Head of caudate nucleus (tissue), 42 donors: ENCODE measurements around the gene RNF126.
A peak's percentile ranks its signal among the peaks of the same experiment; 100 is the strongest.
"Not testable (repeated sequence)": the region's sequence is repeated elsewhere in the genome, so short reads cannot be mapped to it uniquely, and the experiment has no call there.

Source experiments
- DNase-seq, 42 donors: peaks; one replicate each; pipeline versions ENCODE4 v3.0.0 to v3.0.0-alpha.2; 2020 to 2021; ENCODE audit warnings: mixed read lengths in 7 of 42
- intact Hi-C: fragments of 100-400 bp; cut with DNase I; formaldehyde crosslinking; loops from one replicate; pipeline ENCODE4 v1.15.0; 2022

Gene RNF126

GRCh38 chr19:662962-663681, at the start of gene RNF126:
Gene RNF126 (minus strand): TSS chr19:663214. CDS start chr19:663121, 93 bp downstream.
- intact Hi-C loops, result loop anchor here (2.0 to 10.0 kb wide), 3 partner anchors 18 to 262 kb away; partner anchors contain the start of genes ARID3A and PTBP1
- peak; percentile 68 to 96 (median 90) for DNase-seq

GRCh38 chr19:711254-711653, 48.2 kb upstream of the RNF126 start:
- intact Hi-C loops, result no loop called here
- no peak for DNase-seq

DNA sequence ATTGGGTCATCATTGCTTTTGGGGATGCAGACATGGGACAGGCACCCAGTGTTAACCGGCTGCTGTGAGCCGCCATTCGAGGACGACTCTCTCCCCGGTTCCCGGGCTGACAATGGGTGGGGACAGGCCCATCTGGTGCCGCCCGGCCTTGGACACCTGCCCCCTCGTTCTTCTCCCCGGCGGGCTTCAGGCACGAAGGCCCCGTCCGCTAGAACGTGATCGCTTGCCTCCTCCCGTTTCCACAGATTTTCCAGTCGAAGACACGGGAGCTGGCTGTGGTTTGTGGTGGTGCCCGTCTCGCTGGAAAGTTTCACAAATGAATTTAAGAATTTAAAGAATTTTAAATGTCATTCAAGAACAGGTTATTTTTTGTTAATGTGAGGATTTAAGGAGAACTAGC, 47.8 kb upstream of the RNF126 start:
- intact Hi-C loops, result no loop called here
- DNase-seq, result peak in 7 of 42 donors; percentile 14 to 38 (median 20)

GRCh38 chr19:709965-710571, 47.1 kb upstream of the RNF126 start:
- intact Hi-C loops, result no loop called here

GRCh38 chr19:709196-709964, 46.4 kb upstream of the RNF126 start:
- DNase-seq, result no peak
- intact Hi-C loops, result no loop called here

More at GRCh38 chr19:709965-710571, 47.1 kb upstream of the RNF126 start:
- DNase-seq, result peak in 29 of 42 donors; percentile 13 to 69 (median 48)

- intact Hi-C loops, result no loop called here
Observed at GRCh38 chr19:708154-709143, 45.4 kb upstream of the RNF126 start, which contains the start of gene PALM. Gene PALM (plus strand): TSS chr19:708935. CDS start chr19:709147, 212 bp downstream.

GRCh38 chr19:704447-704741, 41.4 kb upstream of the RNF126 start:
- intact Hi-C loops, result no loop called here
- DNase-seq, result peak in 4 of 42 donors; percentile 14 to 45 (median 26)

More at GRCh38 chr19:708154-709143, 45.4 kb upstream of the RNF126 start, which contains the start of gene PALM:
- DNase-seq, result peak in 32 of 42 donors; percentile 15 to 69 (median 47)

GRCh38 chr19:703651-704446, 40.8 kb upstream of the RNF126 start:
- peak in 37 of 42 donors; percentile 36 to 80 (median 66) for DNase-seq
- intact Hi-C loops, result no loop called here

DNA sequence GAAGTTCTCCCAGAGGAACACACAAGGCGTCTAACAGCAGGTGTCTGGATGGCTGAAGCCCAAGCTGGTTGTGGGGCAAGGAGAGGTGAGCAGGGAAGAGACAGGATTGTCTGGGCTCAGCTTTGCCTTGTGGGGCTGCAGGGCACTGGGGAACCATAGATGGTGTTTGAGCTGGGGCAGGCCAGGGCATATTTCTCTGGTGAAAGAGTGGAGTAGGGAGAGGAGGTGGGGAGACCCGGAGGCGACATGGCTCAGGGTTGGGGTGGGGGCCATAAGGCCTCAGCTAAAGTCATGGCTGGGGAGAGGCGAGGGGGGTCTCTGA, 40.3 kb upstream of the RNF126 start:
- DNase-seq, result no peak
- intact Hi-C loops, result no loop called here

GRCh38 chr19:702847-703246, 39.8 kb upstream of the RNF126 start:
- intact Hi-C loops, DNase-seq: not testable (repeated sequence)

DNA sequence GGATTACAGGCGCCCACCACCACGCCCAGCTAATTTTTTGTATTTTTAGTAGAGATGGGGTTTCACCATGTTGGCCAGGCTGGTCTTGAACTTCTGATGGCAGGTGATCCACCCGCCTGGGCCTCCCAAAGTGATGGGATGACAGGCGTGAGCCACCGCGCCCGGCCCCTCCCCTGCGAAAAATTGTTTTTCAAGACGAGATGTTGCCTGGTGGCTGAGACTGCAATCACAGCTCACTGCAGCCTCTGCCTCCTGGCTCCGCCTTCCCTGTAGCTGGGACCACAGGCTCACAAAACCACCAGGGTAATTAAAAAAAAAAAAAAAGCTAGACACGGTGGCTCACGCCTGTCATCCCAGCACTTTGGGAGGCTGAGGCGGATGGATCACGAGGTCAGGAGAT, 36.9 kb upstream of the RNF126 start:
- DNase-seq, intact Hi-C loops: not testable (repeated sequence)

- DNase-seq, result not testable (repeated sequence)
Observed at GRCh38 chr19:698529-698928, 35.5 kb upstream of the RNF126 start.

GRCh38 chr19:695352-695949, 32.4 kb upstream of the RNF126 start, which contains the start of gene PRSS57:
Gene PRSS57 (minus strand): TSS chr19:695452. CDS start chr19:695430, 22 bp downstream.
- no peak for DNase-seq
- intact Hi-C loops, result no loop called here

More at GRCh38 chr19:698529-698928, 35.5 kb upstream of the RNF126 start:
- intact Hi-C loops, result not testable (repeated sequence)

- no peak for DNase-seq
- intact Hi-C loops, result no loop called here
Observed at GRCh38 chr19:694481-695351, 31.7 kb upstream of the RNF126 start.

DNA sequence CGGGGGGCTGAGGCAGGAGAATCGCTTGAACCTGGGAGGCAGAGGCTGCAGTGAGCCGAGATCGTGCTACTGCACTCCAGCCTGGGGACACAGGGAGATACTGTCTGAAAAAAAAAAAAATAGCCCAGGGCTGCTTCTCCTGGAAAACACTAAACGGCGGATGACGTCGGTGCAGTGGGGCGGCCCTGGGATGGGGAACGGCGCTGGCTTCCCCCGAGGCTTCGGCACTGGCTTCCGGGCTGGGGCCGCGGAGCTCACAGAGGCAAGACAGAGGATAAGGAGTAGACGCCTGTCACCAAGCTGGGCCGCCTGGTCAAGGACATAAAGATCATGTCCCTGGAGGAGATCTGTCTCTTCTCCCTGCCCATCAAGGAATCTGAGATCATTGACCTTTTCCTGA, 27.2 kb upstream of the RNF126 start:
- no peak for DNase-seq
- intact Hi-C loops, result no loop called here

- intact Hi-C loops, result no loop called here
- DNase-seq, result no peak
Observed at GRCh38 chr19:688992-689391, 26.0 kb upstream of the RNF126 start.
